KOPT-K1 (cell line): ENCODE measurements around the gene SF3B2.
A peak's percentile ranks its signal among the peaks of the same experiment; 100 is the strongest.
"Not testable (repeated sequence)": the region's sequence is repeated elsewhere in the genome, so short reads cannot be mapped to it uniquely, and the experiment has no call there.

Source experiments
- H3K27ac ChIP-seq: fragments of 200-600 bp; sonication (generic); 2 replicates; pipeline ENCODE4 v1.5.1; 2016; ENCODE audit warnings: antibody characterized with exemption, mild to moderate bottlenecking, low read depth, low read length; ENCODE audit not compliant: poor library complexity, severe bottlenecking
- H3K36me3 ChIP-seq: fragments of 200-600 bp; sonication (generic); 2 replicates; pipeline ENCODE4 v1.5.1; 2017; ENCODE audit warnings: antibody characterized with exemption, mild to moderate bottlenecking, low read length, moderate library complexity; ENCODE audit not compliant: insufficient read depth
- H3K9me3 ChIP-seq: fragments of 200-600 bp; sonication (generic); 2 replicates; pipeline ENCODE4 v1.5.1; 2017; ENCODE audit warnings: antibody characterized with exemption, low read length, mild to moderate bottlenecking; ENCODE audit not compliant: insufficient read depth, poor library complexity, severe bottlenecking

The SF3B2 gene

GRCh38 chr11:66089067-66089466 lies 36.9 kb downstream of the SF3B2 start:
- H3K36me3 ChIP-seq: no peaks in the 10 kb centered on the region
- H3K27ac ChIP-seq: no peak overlapping the region
- H3K9me3 ChIP-seq: no peaks in the 10 kb centered on the region

DNA sequence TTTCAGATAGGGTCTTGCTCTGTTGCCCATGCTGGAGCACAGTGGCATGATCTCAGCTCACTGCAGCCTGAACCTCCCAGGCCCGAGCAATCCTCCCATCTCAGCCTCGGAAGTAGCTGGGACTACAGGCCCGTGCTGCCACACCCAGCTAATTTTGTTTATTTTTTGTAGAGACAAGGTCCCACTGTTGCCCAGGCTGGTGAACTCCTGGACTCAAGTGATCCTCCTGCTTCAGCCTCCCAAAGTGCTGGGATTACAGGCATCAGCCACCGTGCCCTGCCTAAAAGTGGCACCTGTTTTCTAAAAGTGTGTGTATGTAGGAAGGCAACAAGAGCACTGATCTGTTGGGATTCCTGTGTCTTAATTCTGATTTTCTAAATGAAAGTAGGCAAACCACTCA lies 38.1 kb downstream of the SF3B2 start:
- H3K36me3 ChIP-seq: no peaks in the 10 kb centered on the region
- no peak overlapping the region for H3K27ac ChIP-seq
- no peaks in the 10 kb centered on the region for H3K9me3 ChIP-seq

- H3K9me3 ChIP-seq, H3K27ac ChIP-seq, H3K36me3 ChIP-seq: not testable (repeated sequence)
Observed at GRCh38 chr11:66092125-66092524, 40.0 kb downstream of the SF3B2 start.

- not testable (repeated sequence) for H3K36me3 ChIP-seq, H3K27ac ChIP-seq, H3K9me3 ChIP-seq
Observed at GRCh38 chr11:66099746-66100145, 47.6 kb downstream of the SF3B2 start.

GRCh38 chr11:66100272-66101065 lies 48.3 kb downstream of the SF3B2 start:
- H3K36me3 ChIP-seq: no peaks in the 10 kb centered on the region
- H3K27ac ChIP-seq: peak overlapping the region; percentile 78
- no peaks in the 10 kb centered on the region for H3K9me3 ChIP-seq

GRCh38 chr11:66101066-66101464 lies 48.9 kb downstream of the SF3B2 start:
- Histone ChIP-seq H3K27ac (peak overlapping the region; percentile 78), H3K9me3 (no peaks in the 10 kb centered on the region), H3K36me3 (no peaks in the 10 kb centered on the region)

GRCh38 chr11:66104057-66104638 lies 52.0 kb downstream of the SF3B2 start:
- no peaks in the 10 kb centered on the region for H3K9me3 ChIP-seq
- no peak overlapping the region for H3K27ac ChIP-seq
- H3K36me3 ChIP-seq: no peaks in the 10 kb centered on the region

- H3K9me3 ChIP-seq: no peaks in the 10 kb centered on the region
- H3K27ac ChIP-seq: no peak overlapping the region
- H3K36me3 ChIP-seq: no peaks in the 10 kb centered on the region
Observed at GRCh38 chr11:66106786-66107599, 54.8 kb downstream of the SF3B2 start.

DNA sequence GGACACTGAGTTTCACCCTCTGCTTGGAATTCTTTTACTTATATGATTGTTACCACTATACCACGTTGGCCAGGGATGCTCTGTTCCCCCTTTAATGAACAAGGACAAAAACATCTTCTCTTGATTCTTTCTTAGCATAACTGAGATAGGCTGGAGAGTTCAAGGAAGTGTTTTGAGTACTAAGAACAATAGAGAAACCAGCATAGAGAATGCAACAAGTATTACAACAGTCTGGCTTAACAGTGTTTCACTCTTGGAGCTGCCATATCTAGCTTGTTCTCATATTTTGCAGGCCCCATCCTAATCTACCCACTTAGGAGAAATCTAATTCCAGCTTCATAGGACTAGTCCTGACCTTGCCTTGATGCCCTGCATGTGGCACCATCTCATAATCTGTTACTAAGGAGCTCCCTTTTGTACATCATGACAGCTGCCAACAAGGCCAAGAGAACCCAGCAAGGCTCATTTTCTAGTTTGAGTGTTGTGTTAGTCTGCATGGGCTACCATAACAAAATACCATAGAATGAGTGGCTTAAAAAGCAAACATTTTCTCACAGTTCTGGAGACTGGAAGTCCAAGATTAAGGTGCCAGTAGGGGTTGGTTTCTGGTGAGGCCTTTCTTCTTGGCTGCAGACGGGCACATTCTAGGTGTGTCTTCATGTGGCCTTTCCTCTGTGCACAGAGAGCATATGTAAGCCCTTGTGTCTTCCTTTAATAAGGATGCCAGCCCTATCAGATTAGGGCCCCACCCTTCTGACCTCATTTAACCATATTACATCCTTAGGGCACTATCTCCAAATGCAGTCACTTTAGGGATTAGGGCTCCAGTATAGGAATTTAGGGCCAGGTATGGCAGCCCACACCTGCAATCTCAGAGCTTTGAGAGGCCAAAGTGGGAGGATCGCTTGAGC lies 55.7 kb downstream of the SF3B2 start:
- no peak overlapping the region for H3K27ac ChIP-seq
- H3K36me3 ChIP-seq: no peaks in the 10 kb centered on the region
- no peaks in the 10 kb centered on the region for H3K9me3 ChIP-seq

DNA sequence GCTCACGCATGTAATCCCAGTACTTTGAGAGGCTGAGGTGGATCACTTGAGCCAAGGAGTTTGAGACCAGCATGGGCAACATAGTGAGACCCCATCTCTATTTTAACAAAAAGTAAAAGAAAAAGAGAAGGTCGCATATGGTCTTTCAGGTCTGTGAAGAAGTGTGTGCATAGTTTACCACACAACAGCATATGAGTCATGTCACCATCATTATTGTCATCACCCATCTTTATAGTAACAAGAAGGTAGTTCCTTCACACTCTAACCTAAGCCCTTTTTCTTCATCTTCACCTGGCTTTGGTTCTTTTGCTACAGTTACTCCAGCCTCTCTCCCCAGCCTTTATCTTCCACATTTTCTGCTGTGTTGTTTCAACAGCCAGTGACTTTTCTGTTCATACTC lies 57.1 kb downstream of the SF3B2 start:
- Histone ChIP-seq H3K9me3 (no peaks in the 10 kb centered on the region), H3K27ac (no peak overlapping the region)

DNA sequence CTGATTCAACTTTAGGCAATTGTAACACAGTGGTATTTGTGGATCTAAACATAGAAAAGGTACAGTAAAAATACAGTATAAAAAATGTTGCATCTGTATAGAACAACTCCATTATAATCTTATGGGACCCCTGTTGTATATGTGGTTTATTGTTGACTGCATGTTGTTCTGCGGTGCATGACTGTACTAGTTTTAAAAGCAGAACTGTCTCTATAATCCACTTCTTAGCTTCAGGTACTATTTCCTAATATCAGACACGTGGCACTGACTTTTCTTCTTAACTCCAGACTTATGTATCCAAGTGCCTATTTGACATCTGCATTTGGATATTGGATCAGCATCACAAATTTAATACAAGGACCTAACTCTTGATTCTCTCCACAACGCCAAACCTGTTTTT lies 59.0 kb downstream of the SF3B2 start:
- Histone ChIP-seq H3K27ac (no peak overlapping the region), H3K9me3 (no peaks in the 10 kb centered on the region), H3K36me3 (no peaks in the 10 kb centered on the region)

More for the DNA sequence above, 57.1 kb downstream of the SF3B2 start:
- H3K36me3 ChIP-seq: no peaks in the 10 kb centered on the region

DNA sequence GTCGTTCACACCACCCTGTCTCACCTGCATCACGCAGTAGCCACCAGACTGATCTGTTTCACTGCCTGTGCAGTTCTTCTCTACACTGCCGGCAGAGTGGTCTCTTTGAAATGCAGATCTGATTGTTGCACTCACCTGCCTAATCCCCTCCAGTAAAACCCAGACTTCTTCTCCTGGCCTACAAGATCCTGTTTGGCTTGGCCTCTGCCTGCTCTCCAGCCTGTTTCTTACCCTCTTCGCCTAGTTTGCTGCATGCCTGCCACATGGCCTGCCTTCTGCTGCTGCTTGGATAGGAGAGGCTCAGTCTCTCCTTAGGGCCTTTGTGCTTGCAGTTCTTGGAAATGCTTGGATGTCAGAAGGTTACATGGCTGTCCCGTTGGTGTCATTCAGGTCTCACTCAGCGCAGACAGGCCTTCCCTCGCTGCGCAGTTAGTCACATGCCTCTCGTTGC lies 59.9 kb downstream of the SF3B2 start:
- no peak overlapping the region for H3K27ac ChIP-seq
- H3K36me3 ChIP-seq: no peaks in the 10 kb centered on the region
- H3K9me3 ChIP-seq: no peaks in the 10 kb centered on the region

- H3K27ac ChIP-seq: no peak overlapping the region
Observed at GRCh38 chr11:66112601-66113499, 60.7 kb downstream of the SF3B2 start.

GRCh38 chr11:66114957-66115356 lies 62.8 kb downstream of the SF3B2 start:
- not testable (repeated sequence) for H3K36me3 ChIP-seq, H3K9me3 ChIP-seq
- peak overlapping the region; percentile 66 for H3K27ac ChIP-seq

More at GRCh38 chr11:66112601-66113499, 60.7 kb downstream of the SF3B2 start:
- Histone ChIP-seq H3K9me3 (no peaks in the 10 kb centered on the region), H3K36me3 (no peaks in the 10 kb centered on the region)
